Midbrain (tissue), 1 donor: ENCODE results near the gene CDH6.

Experiments
- DNase-seq: peaks from one replicate; lab custom pipeline; 2025; lab: John Stamatoyannopoulos, UW

CDH6 gene

GRCh38 chr5:31193591-31194467 is at the start of gene CDH6:
Gene CDH6 (plus strand): TSS chr5:31193686. CDS start chr5:31267474, 73,788 bp downstream.
- DNase-seq, result peak; percentile 49

GRCh38 chr5:31144364-31144763 is 49.1 kb upstream of the CDH6 start:
- no peak for DNase-seq

- peak; percentile 13 for DNase-seq
Measured at GRCh38 chr5:31148959-31149475, 44.5 kb upstream of the CDH6 start.

- DNase-seq, result no peak
Measured at GRCh38 chr5:31153521-31153920, 40.0 kb upstream of the CDH6 start.

- DNase-seq, result peak; percentile 18
Measured at GRCh38 chr5:31156631-31157160, 36.8 kb upstream of the CDH6 start.

GRCh38 chr5:31157720-31158119 is 35.8 kb upstream of the CDH6 start:
- no peak for DNase-seq

- DNase-seq, result no peak
Measured at GRCh38 chr5:31158686-31159085, 34.8 kb upstream of the CDH6 start.

GRCh38 chr5:31161781-31162181 is 31.7 kb upstream of the CDH6 start:
- no peak for DNase-seq

GRCh38 chr5:31165729-31166128 is 27.8 kb upstream of the CDH6 start:
- DNase-seq, result no peak

- no peak for DNase-seq
Measured at GRCh38 chr5:31169379-31169778, 24.1 kb upstream of the CDH6 start.

- no peak for DNase-seq
Measured at GRCh38 chr5:31172881-31173280, 20.6 kb upstream of the CDH6 start.

- DNase-seq, result no peak
Measured at GRCh38 chr5:31173614-31174013, 19.9 kb upstream of the CDH6 start.

- DNase-seq, result no peak
Measured at GRCh38 chr5:31181376-31181987, 12.0 kb upstream of the CDH6 start.

- DNase-seq, result no peak
Measured at GRCh38 chr5:31182136-31182535, 11.3 kb upstream of the CDH6 start.

GRCh38 chr5:31185951-31186350 is 7.5 kb upstream of the CDH6 start:
- no peak for DNase-seq

GRCh38 chr5:31186672-31187267 is 6.7 kb upstream of the CDH6 start:
- peak; percentile 50 for DNase-seq

- DNase-seq, result no peak
Measured at GRCh38 chr5:31187591-31187990, 5.9 kb upstream of the CDH6 start.

GRCh38 chr5:31192442-31192841 is 1.0 kb upstream of the CDH6 start:
- no peak for DNase-seq

GRCh38 chr5:31193116-31193515 is 370 bp upstream of the CDH6 start:
- DNase-seq, result no peak

- peak; percentile 21 for DNase-seq
Measured at GRCh38 chr5:31194468-31194813, 955 bp downstream of the CDH6 start.

GRCh38 chr5:31194892-31195555 is 1.5 kb downstream of the CDH6 start:
- DNase-seq, result no peak

GRCh38 chr5:31196309-31196708 is 2.8 kb downstream of the CDH6 start:
- DNase-seq, result no peak
